ENCODE results near the gene OLR1.

- TF ChIP-seq CTCF (IDR thresholded peaks at IDR 0.05), result no peak
- TF ChIP-seq POLR2A (IDR thresholded peaks at IDR 0.05), result no peak
Observed at GRCh38 chr12:10126413-10126812, 45.5 kb downstream of the OLR1 start.

Data from esophagus squamous epithelium (tissue), 4 donors.